WERI-Rb-1 (cell line): ENCODE results near the gene FBXL3.
A peak's percentile ranks its signal among the peaks of the same experiment; 100 is the strongest.

ENCODE experiments used
- DNase-seq: peaks from one replicate; pipeline ENCODE4 v3.0.0-alpha.2; 2020
- H3K27ac ChIP-seq: fragments of 250-450 bp; sonication (Bioruptor Pico); 2 replicates; pipeline ENCODE4 v1.5.1; 2020; ENCODE audit warnings: mild to moderate bottlenecking, moderate library complexity
- H3K27me3 ChIP-seq: fragments of 250-450 bp; sonication (Bioruptor Pico); 2 replicates; pipeline ENCODE4 v1.5.1; 2021; ENCODE audit warnings: mild to moderate bottlenecking, low read depth, moderate library complexity; ENCODE audit not compliant: insufficient read depth, severe bottlenecking
- H3K36me3 ChIP-seq: fragments of 250-450 bp; sonication (Bioruptor Pico); 2 replicates; pipeline ENCODE4 v1.5.1; 2020; ENCODE audit warnings: mild to moderate bottlenecking, moderate library complexity
- H3K4me3 ChIP-seq: 2 replicates; pipeline ENCODE4 v1.5.1; 2011; ENCODE audit warnings: low read depth, mild to moderate bottlenecking, control low read depth, low read length
- H3K9me3 ChIP-seq: fragments of 250-450 bp; sonication (Bioruptor Pico); 2 replicates; pipeline ENCODE4 v1.5.1; 2021; ENCODE audit warnings: mild to moderate bottlenecking, moderate library complexity; ENCODE audit not compliant: severe bottlenecking
- CTCF ChIP-seq: IDR thresholded peaks from 2 replicates; pipeline ENCODE4 v1.5.1; 2011; ENCODE audit warnings: low read depth, mild to moderate bottlenecking, control low read depth, inconsistent platforms, low read length

The FBXL3 gene

GRCh38 chr13:77026255-77026860, 601 bp downstream of the FBXL3 start:
- Histone ChIP-seq H3K27ac (peak overlapping the region; percentile 95), H3K9me3 (no peaks in the 10 kb centered on the region), H3K27me3 (no peaks in the 10 kb centered on the region), H3K36me3 (no peaks in the 10 kb centered on the region), H3K4me3 (peak overlapping the region; percentile 76)
- peak; percentile 41 for DNase-seq
- no peak for TF ChIP-seq CTCF

GRCh38 chr13:77022341-77022740, 4.6 kb downstream of the FBXL3 start:
- H3K27me3 ChIP-seq: no peaks in the 10 kb centered on the region
- TF ChIP-seq CTCF: no peak
- H3K9me3 ChIP-seq: no peaks in the 10 kb centered on the region
- no peak for DNase-seq
- no peak overlapping the region for H3K27ac ChIP-seq
- peaks cover 5% of the 10 kb centered on the region; the same call in 1 of the 2 replicates for H3K36me3 ChIP-seq
- H3K4me3 ChIP-seq: no peak overlapping the region

- no peak for DNase-seq
- no peak for TF ChIP-seq CTCF
- peaks cover 17% of the 10 kb centered on the region for H3K36me3 ChIP-seq
Measured at GRCh38 chr13:77019756-77020155, 7.2 kb downstream of the FBXL3 start.

GRCh38 chr13:77016888-77017623, 9.9 kb downstream of the FBXL3 start:
- no peak for TF ChIP-seq CTCF
- Histone ChIP-seq H3K27me3 (no peaks in the 10 kb centered on the region), H3K4me3 (no peak overlapping the region), H3K36me3 (peaks cover 25% of the 10 kb centered on the region), H3K27ac (no peak overlapping the region), H3K9me3 (no peaks in the 10 kb centered on the region)
- no peak for DNase-seq

More at GRCh38 chr13:77019756-77020155, 7.2 kb downstream of the FBXL3 start:
- H3K27me3 ChIP-seq: no peaks in the 10 kb centered on the region
- H3K27ac ChIP-seq: no peak overlapping the region
- H3K9me3 ChIP-seq: no peaks in the 10 kb centered on the region
- no peak overlapping the region for H3K4me3 ChIP-seq

- no peaks in the 10 kb centered on the region for H3K9me3 ChIP-seq
- no peaks in the 10 kb centered on the region for H3K27me3 ChIP-seq
- no peak for DNase-seq
- TF ChIP-seq CTCF: no peak
- peaks cover 25% of the 10 kb centered on the region for H3K36me3 ChIP-seq
- no peak overlapping the region for H3K4me3 ChIP-seq
- no peak overlapping the region for H3K27ac ChIP-seq
Measured at GRCh38 chr13:77016251-77016812, 10.6 kb downstream of the FBXL3 start.
